ENCODE measurements around the gene ARHGEF17.

- TF ChIP-seq POLR2A (IDR thresholded peaks at IDR 0.05) (no peak), CTCF (IDR thresholded peaks at IDR 0.05) (no peak)
Observed at GRCh38 chr11:73297231-73297590, 10.9 kb upstream of the ARHGEF17 start.

All from Peyer's patch (tissue), 4 donors.